ENCODE results near the gene PRPF40B. TPM values are rescaled to one million over a fixed set of nuclear protein-coding genes. Genes with fewer than 3 reads are reported as not detected.

The PRPF40B gene
- total and polyA plus RNA-seq, 2 of the 13 experiments (the other 11 are each of a cell fraction or from before 2014, with no cell fraction given): 5.0 to 7.8 TPM

DNA sequence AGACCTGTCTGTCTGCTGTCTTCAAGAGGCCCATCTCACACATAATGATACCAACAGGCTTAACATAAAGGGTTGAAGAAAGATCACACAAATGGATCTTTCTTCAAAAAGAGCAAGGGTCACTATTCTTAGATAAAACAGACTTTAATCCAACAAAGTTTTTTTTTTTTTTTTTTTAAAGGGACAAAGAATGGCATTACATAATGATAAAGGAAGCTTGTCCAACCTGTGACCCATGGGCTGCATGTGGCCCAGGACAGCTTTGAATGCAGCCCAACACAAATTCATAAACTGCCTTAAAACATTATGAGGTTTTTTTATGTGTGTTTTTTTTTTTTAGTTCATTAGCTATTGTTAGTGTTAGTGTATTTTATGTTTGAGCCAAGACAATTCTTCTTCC, 11.2 kb upstream of the PRPF40B start (continued):
- no peak for TF ChIP-seq ZMYM4 (CRISPR knock-in tag; IDR thresholded peaks at IDR 0.05)
- no peak for TF ChIP-seq TARDBP (CRISPR knock-in tag; IDR thresholded peaks at IDR 0.05)
- no peak for TF ChIP-seq SOX13 (IDR thresholded peaks at IDR 0.05)
- TF ChIP-seq SOX13 (CRISPR knock-in tag; conservative IDR thresholded peaks at IDR 0.05 in 1 of 2, IDR thresholded peaks at IDR 0.05 in 1 of 2): peak in 1 of 2 experiments; percentile 41; a peak in 1 of 4 replicates
- TF ChIP-seq ZNF362 (CRISPR knock-in tag; IDR thresholded peaks at IDR 0.05; ENCODE audit: borderline replicate concordance): peak; percentile 14; the same call in 1 of the 2 replicates
- TF ChIP-seq ZFYVE20 (CRISPR knock-in tag; IDR thresholded peaks at IDR 0.05; ENCODE audit: borderline replicate concordance, low read depth): no peak
- no peak for TF ChIP-seq ZNF850 (CRISPR knock-in tag; conservative IDR thresholded peaks at IDR 0.05)
- no peak for TF ChIP-seq SOX5 (CRISPR knock-in tag; IDR thresholded peaks at IDR 0.05; ENCODE audit: borderline replicate concordance)
- TF ChIP-seq KLF6 (CRISPR knock-in tag; IDR thresholded peaks at IDR 0.05): no peak
- TF ChIP-seq FOSL2 (CRISPR knock-in tag; IDR thresholded peaks at IDR 0.05): no peak
- TF ChIP-seq TAF15 (IDR thresholded peaks at IDR 0.05; ENCODE audit: low read depth, low read length, poor library complexity, severe bottlenecking): no peak
- TF ChIP-seq HHEX (CRISPR knock-in tag; IDR thresholded peaks at IDR 0.05): no peak
- no peak for TF ChIP-seq ZNF282 (IDR thresholded peaks at IDR 0.05; ENCODE audit: partially characterized antibody)
- no peak for TF ChIP-seq ZNF496 (CRISPR knock-in tag; IDR thresholded peaks at IDR 0.05; ENCODE audit: insufficient replicate concordance)
- no peak for TF ChIP-seq FLYWCH1 (CRISPR knock-in tag; IDR thresholded peaks at IDR 0.05)
- no peak for TF ChIP-seq ZNF12 (CRISPR knock-in tag; IDR thresholded peaks at IDR 0.05)
- no peak for TF ChIP-seq SOX6 (IDR thresholded peaks at IDR 0.05)
- TF ChIP-seq SOX6 (CRISPR knock-in tag; IDR thresholded peaks at IDR 0.05): peak; percentile 22; the same call in 1 of the 2 replicates

Data from HepG2 (cell line).